ENCODE measurements around the gene CLCA4.

Gene CLCA4

DNA sequence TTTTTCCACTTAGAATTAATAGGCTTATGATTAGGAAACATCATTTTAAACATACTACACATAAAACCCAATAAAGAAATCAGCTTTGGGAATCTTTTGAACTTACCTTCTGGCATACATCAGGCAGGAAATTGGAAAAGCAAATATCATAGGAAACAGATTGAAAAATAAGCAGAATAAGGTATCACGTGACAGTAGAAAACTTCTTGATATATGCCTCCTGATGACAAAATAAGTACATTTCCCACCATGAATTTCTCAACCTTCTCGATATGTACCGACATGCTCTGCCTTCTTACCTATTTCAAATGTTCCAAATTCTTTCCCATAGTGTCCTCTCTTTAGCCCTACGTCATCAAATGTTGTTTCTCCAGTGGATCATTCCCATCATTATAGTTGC lies 72.4 kb downstream of the CLCA4 start:
- DNase-seq = no peak

DNA sequence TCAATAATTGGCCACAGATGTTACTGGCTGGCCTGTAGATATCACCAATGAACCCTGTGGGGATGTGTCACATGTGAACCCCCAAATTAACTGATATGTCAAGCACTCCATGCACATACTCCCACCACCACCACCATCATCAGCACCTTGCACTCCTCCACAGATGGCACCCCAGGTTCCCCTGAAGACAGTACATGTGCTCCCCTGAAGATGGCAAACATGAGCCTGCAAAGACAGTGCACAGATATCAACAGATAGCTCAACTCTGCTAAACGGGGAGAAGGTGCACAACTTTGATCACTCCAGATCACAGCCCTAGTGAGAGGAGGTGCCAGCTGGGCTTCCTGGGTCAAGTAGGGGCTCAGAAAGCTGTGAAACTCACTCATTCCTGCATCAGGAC lies 74.4 kb downstream of the CLCA4 start:
- DNase-seq = peak in 1 of 5 experiments; percentile 1

All from T-helper 2 cell (primary cell).